ENCODE results near the gene FAM151B.
"Not testable (repeated sequence)": the region's sequence is repeated elsewhere in the genome, so short reads cannot be mapped to it uniquely, and the experiment has no call there.

Gene FAM151B

DNA sequence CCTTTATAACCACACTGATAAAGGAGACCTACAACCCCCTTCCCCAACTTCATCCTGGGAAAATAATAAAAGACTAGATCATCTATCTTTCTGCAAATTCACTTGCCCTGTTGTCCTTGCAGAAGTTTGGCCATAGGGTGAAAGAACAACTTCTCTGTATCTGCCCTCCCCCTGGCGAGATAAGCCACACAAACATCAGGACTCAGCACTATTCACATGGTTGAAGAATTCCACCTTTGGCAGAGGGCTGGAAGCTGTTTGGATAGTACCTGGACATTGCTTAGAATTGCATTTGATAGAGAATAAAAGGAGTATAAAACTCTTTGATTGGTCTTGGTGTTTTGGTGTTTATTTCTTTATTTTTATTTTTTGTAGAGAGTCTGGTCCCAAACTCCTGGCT, 16.9 kb downstream of the FAM151B start:
- DNase-seq, result no peak

DNA sequence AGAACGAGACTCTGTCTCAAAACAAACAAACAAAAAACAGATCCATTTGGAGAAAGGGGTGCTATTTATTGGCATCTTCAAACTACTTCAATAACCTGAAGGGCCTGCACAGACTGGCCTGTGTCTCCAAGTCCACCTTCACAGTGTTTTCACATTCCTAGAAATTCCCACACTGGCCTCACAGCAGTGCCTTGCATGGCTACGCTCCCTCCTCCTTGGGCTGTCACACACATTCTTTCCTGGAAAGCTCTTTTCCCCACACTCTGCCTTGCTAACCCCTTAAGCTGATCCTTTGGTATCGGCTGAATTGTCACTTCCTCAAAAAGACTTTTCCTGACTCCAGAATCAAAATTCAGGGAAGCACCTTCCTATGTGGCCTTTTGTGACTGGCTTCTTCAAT, 19.8 kb downstream of the FAM151B start:
- no peak for DNase-seq

DNA sequence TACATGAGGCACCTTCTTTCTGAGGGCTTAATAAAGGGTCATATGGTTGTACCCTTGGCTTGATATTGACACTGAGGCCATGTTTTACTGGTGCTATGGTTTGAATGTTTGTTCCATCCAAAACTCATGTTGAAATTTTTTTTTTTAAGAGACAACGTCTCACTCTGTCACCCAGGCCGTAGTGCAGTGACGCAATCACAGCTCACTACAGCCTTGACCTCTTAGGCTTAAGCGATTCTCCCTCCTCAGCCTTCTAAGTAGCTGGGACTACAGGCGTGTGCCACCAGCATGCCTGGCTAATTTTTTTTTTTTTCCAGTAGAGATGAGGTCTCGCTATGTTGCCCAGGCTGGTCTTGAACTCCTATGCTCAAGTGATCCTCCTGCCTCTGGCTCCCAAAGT, 20.9 kb downstream of the FAM151B start:
- no peak for DNase-seq

DNA sequence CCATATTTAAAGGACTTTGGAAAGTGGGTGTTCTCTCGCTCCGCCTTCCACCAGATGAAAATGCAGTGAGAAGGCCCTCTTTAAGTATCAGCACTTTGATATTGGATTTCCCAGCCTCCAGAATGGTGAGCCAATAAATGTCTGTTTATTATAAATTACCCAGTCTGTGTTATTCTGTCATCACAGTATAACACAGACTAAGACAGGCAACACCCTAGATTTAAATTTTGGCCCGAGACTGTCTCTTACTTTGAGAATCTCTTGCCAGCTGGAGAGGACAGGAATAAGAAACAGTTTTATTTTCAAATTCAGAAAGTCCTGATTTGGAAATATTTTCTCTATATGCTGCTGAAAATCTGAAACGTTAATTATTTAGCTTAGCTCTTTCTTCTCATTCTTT, 21.5 kb downstream of the FAM151B start:
- DNase-seq, result no peak

DNA sequence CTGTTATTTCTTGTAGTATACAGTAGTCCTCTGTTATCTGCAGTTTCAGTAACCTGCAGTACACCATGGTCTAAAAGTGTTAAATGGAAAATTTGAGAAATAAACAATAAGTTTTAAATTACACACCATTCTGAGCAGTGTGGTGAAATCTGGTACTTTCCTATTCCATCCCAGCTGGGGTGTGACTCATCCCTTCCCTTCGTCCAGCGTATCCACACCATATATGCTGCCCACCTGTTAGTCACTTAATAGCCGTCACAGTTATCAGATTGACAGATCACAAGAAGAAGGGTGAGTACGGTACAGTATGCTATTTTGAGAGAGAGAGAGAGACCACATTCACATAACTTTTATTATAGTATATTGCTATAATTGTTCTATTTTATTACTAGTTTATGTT, 28.9 kb downstream of the FAM151B start:
- no peak for DNase-seq

DNA sequence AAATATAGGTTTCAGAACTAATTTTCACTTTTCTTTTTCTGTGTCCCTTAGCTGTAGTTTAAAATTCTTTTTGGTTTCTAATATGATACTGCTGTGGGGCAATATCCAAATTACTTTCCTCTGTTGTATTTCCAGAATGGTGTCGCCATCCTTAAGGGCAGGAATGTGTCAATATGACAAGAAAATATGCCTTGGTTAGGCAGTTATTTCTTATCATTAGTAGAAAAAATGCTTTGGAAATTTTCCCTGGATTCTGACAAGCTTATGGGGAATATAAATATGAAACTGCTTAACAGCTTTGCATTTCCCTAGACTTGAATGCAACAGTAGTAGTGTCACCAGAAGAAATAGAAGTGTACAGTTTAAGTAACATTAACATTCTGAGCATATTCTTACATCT, 52.8 kb downstream of the FAM151B start:
- no peak for DNase-seq

DNA sequence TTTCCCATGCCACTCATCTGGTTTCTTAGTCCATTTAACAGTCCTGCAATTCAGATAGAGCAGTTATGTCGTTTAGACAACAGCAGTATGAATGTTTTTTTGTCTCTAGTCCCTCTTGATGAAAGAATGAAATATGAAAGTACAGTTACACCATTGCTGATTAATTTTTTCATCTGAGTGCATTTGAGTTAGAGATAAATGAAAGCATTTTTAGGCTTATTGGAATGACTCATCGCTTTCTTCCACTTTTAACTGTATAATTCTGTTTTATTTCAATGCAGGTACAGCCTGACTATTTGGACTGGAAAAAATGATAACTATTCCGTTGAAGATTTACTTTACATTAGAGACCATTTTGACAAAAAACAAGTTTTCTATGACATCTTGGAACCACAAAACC, 53.5 kb downstream of the FAM151B start:
- no peak for DNase-seq

DNA sequence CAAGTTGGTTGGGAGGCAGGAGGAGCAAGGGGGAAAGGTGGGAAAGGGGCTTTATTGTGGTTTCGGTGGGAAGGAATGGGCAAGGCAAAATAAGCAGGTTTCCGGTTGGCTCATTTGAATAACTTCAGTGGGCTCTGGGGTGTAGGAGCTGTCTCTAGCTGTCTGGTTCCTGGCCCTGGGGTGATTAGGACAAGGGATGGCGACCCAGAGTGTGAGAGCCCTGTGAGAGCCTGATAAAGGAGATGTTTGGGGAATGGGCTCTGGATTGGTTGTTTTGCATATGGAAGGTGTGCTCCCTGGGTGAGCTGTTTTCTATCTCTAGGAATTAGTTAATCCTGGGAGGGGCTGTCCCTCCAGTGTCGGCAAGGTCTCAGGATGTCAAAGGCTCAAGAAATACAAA, 66.7 kb downstream of the FAM151B start:
- DNase-seq, result no peak

DNA sequence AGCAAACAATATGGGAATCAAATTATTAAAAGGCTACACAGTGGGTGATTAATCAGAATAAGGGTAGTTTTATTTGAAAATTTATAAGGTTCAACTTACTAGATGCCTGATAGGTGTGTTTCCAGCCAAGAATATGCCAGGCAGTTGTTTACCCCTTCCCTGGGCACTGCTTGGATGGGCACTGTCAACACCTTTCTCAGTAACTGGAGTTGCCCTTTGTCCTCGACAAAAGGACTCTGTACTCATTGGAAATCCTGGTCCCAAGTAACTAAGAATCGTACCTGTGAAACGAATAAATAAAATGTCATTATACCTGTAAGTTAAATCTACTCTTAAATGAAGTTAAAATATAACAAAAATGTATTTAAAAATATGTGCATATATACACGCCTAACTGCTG, 67.2 kb downstream of the FAM151B start:
- no peak for DNase-seq

DNA sequence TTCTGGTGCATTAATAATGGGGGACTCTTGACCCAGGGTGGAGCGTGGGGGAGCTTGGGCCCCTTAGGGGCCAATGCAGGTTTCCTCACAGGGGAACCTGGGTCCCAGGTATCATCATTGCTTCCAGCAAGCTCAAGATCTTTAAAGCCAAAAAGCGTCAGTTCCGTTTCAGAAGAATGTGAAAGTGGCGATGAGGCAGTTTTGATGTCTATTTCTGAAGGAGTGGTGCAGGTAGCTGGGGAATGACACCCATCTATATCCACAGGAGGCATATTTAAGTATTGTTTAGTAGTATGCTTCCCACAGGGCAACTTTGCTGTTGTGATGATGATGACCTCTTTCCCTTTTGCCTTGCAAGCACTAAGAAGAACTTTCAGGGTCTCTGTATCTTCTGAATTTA, 71.3 kb downstream of the FAM151B start:
- no peak for DNase-seq

DNA sequence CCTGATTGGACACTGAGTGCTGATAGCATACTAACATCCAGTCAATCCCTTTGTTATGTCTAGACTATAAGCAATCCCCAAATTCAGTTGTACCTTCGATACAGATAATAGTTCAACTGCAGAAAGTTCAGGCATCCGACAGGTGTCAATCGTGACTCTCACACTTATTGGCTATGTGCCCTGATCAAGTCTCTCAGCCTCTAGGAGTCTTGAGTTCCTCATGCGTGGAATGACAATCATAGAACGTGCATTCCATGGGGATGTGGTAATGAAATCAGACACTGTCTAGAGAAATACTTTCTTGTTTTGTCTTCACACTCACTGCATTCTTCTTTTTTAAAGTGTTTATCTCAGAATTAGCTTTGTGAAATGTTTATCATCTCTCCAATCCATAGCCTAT, 77.4 kb downstream of the FAM151B start:
- DNase-seq, result no peak

DNA sequence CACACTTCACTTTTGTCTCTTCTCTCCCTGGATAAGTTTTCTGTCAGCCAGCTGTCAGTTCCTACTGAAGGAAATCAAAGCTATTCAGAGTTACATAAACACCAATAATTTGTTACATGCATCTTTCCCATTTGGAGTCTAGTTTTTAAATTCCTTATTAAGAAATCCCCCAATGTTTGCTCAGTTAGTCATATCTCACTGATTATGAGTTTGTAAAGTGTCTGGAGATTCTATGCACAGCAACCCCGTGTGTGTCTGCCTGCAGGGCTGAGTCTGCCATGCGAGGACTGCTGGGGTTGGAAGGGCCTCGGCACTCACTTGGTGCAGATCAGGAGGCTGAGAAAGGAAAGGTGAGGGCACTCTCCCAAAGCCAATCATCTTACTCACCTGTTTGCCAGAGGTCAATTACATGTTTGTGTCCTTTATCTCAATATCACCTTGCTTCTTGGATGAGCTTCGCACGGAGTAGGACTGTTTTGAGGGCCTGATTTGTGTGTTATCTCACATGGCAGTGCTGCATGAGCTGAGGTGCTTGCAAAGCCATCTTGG, 78.9 kb downstream of the FAM151B start:
- no peak for DNase-seq

DNA sequence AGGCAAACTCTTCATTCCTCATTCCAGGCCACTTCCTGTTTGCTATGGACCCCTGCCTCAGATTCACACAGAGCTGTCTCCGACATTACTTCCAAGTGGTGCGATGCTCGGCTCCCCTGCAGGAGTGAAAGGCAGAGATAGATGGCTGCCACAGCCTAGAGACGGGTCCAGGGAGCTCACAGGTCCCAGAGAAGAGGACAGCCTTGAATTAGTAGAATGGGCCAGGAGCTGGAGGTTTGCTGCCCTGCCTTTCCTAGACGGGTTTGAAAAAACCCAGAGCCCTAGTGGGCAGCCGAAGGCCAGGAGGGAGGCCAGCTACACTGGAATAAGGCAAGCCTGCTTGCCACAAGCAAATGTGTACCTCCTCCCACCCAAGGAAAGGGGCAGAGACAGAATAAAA, 80.4 kb downstream of the FAM151B start:
- no peak for DNase-seq

DNA sequence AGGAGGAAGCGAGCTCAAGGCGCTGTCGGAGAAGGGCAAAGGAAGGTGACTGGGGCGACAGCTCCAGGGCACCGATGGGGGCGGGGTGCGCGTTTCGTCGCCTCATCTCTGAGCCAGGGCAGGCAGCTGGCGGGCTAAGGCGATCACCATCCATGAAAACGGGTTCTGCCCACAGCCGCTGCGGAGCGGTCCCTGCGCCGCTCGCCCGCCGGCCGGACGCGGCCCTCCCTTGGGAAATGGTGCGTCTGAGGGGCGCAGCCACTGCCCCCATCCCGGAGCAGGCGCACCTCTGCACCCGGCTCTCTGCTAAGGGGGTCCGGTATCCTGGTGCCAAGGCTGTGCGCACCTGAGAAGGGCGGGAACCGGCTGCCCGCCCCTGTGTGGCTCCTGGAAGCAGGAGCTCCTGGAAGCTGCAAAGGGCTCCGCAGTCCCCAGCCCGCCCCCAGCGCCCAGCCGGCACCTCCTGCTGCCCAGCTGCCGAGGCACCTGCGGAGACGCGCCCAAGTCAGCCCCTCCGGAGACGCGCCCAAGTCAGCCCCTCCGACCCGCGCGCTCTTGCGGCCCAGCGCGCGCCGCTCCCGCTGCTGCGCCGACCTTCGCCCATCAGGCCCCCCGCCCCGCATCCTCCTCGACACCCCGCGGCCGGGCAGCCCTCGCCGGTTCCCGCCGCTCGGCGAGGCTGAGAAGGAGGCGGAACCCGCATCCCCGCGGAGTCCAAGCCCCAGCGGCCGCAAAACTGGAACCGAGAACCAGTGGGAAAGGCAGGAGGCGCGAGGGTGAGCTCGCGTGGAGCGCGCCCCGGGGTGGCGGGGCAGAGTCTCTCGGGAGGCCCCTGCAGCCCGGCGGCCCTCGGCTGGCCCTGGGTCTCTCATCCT, 81.4 kb downstream of the FAM151B start:
- no peak for DNase-seq

DNA sequence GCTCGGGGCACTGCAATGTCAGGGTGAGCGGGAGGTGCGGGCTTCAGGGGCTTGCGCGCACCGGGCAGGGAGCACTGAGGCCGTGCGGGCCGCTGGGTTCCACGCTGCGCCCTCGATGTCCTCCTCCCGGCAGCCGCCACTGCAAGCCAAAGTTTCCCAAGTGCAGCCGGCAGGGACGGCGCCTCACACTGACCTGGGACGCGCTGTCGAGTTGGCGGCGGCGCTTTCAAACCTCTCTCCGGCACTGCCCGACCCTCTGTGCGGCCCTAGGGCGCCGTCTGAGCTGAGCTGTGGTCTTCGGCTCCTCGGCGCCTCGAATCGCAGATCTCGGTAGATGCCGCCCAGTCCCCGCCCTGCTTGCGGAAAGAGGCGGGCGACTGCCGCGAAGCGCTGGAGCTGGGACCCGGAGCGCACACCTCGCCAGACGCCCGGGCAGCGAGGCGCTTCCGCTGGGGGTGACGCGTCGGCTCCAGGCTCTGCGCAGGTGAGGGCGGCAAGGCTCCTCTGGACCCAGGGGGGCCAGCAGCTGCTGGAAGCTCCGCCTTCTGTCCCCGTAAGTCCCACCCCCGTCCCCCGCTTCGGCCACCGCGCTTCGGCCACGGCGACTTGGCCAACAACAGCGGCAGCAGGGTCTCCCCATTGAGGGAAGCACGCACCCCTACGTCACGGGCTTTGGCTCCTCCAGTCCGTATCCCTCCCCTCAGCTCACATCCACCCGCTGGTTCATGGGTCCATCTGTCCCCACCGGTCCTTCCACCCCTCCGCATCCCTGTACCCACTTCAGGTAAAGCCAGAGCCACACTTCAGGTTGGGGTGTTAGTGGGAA, 82.3 kb downstream of the FAM151B start, which contains the start of gene ANKRD34B:
Gene ANKRD34B, minus strand, starts transcription at position 320 of the 826 bp plus-strand sequence. CDS start 10,261 bp downstream, outside the sequence.
- DNase-seq, result no peak

DNA sequence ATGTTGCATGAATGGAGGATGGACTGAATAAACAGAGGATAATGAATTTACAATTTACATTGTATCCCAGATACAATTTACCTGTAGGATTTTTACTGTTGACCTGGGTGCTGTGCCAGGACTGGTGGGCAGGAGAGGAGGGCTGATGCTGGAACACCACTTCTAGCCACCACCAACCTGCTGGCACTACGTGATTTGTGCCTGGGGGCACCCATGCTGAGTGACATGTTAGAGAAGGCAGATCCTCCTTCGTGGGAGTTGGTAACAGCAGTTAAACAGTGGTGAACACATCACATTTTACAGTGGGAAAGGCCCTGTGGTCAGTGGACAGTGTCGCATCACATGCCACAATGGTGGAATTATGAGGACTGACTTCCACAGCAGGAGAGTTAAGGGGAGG, 85.2 kb downstream of the FAM151B start:
- DNase-seq, result no peak

DNA sequence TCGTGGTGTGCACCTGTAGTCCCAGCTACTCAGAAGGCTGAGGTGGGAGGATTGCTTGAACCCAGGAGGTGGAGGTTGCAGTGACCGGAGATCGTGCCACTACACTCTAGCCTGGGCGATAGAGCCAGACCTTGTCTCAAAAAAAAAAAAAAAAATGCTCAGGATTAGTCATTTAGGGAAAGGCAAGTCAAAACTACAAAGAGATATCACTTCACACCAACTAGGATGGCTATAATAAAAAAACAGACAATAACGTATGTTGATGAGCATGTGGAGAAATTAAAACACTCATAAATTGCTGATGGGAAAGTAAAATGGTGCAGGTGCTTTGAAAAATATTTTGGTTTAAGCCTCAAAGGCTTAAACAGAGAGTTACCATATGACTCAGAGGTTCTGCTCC, 88.5 kb downstream of the FAM151B start:
- DNase-seq, result no peak

DNA sequence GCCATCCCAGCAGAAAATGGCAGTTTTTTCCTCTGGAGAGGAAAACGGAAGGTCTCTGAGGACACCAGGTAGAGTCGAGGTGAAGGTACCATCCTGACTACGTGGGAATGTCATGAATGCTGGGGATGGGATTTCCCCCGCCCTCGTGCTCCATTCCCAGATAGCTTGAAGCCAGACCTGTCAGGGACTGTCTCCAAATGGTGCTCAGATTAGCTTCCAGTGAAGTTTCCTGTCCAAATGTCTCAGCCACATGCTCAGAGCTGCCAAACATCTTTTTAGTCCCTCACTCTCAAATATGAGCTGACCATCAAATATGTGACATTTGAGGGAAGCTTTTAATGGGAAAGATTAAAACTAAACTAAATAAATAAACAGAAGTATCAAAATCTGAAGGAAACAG, 89.8 kb downstream of the FAM151B start:
- no peak for DNase-seq

DNA sequence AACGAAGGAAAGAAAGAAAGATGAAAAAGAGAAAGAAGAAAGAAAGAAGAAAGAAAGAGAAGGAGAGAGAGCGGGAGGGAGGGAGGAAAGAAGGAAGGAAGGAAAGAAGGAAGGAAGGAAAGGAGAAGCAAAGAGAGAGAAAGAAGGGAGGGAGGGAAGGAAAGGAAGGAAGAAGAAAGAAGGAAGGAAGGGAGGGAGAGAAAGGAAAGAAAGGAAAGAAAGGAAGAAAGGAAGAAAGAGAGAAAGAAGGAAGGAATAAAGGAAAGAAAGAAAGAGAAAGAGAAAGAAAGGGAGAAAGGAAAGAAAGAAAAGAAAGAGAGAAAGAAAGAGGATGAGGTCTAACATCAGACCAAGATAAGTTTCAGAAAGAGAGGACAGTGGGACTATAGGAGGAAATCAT, 91.2 kb downstream of the FAM151B start:
- no peak for DNase-seq

DNA sequence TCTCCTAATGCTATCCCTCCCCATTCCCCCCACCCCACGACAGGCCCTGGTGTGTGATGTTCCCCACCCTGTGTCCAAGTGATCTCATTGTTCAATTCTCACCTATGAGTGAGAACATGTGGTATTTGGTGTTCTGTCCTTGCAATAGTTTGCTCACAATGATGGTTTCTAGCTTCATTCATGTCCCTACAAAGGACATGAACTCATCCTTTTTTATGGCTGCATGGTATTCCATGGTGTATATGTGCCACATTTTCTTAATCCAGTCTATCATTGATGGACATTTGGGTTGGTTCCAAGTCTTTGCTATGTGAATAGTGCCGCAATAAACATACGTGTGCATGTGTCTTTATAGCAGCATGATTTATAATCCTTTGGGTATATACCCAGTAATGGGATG, 92.4 kb downstream of the FAM151B start:
- not testable (repeated sequence) for DNase-seq

DNA sequence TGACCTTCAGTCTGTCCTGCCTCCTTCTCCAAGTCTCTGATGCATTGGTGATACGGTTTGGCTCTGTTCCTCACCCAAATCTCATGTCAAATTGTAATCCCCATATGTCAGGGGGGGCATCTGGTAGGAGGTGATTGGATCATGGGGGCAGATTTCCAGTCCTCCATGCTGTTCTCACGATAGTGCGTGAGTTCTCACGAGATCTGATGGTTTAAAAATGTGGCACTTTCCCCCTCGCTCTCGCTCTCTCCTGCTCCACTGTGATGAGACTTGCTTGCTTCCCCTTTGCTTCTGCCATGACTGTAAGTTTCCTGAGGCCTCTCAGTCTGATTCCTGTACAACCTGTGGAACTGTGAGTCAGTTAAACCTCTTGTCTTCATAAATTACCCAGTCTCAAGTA, 96.9 kb downstream of the FAM151B start:
- DNase-seq, result no peak

DNA sequence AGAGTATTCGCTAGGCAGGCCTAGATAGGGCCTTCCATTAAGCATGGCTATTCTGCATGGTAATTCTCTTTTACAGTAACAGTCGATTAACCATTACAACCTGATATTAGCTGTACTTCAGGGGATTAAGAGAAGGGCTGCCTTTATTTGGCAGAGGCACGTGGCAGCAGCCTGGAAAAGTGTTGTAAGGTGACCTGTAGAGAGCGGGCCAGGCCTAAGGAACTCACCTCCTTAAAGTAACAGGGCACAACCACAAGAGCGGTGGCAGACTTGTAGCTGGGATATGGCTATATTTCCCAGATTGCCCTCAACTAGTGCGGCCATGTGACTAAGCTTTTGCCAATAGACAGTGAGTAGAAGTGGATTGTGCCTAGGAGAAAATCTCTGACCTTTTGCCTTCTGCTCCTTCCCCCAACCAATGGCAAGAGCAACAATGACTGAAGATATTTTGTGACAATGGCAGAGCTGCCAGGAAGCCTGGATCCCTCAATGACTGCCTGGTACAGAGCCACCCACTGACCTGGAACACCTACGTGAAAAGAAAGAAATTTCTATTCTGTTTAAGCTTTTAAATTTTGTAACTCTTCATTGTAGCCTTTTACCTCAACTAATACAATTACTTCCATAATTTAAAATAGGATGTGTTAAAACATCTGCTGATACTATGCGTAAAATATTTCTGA, 101.1 kb downstream of the FAM151B start:
- DNase-seq, result no peak

DNA sequence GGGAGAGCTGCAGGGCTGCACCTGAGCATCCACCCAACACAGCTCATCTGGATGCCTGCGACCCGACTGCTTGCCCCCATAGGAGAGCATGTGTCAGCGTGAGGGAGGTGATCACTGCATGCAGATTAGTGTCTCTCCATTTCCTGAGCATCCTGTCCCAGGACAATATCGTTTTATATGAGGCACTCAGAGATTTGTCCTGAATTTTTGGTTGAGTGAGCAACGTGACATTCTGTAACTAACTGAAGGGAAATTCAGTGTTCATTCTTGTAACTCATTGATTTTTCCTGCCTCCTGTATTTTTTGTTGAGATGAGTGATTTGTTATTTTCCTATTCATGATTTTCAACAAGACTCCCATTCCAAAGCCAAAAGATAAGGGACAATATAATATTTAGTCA, 102.9 kb downstream of the FAM151B start:
- DNase-seq, result no peak

Data from CD4-positive, alpha-beta T cell treated with Interleukin-6 for 4 hours (primary cell).